Measurements from ENCODE around the gene MCF2L2. TPM values are rescaled to one million over a fixed set of nuclear protein-coding genes. Genes with fewer than 3 reads are reported as not detected.
A peak's percentile ranks its signal among the peaks of the same experiment; 100 is the strongest.

The MCF2L2 gene
- total RNA-seq, 3 donors from 2014 or later: 0.84 to 2.7 (median 1.1) TPM

- Histone ChIP-seq H3K9me3 (peaks cover 14% of the 10 kb centered on the region), H3K36me3 (ENCODE audit: low read depth) (no peaks in the 10 kb centered on the region), H3K4me3 (no peak overlapping the region), H3K4me1 (ENCODE audit: low read depth) (no peaks in the 10 kb centered on the region)
- no peak for ATAC-seq
- TF ChIP-seq CTCF (IDR thresholded peaks at IDR 0.05): no peak
- intact Hi-C loops (cut with DNase I, micrococcal nuclease): no loop called here
- no peak for DNase-seq
These were observed 11.1 kb upstream of the MCF2L2 start for GRCh38 chr3:183439515-183439914.

- peaks cover 8% of the 10 kb centered on the region for H3K9me3 ChIP-seq
- H3K36me3 ChIP-seq (ENCODE audit: low read depth): no peaks in the 10 kb centered on the region
- H3K4me3 ChIP-seq: no peak overlapping the region
- intact Hi-C loops (cut with DNase I, micrococcal nuclease): no loop called here
- no peaks in the 10 kb centered on the region for H3K4me1 ChIP-seq (ENCODE audit: low read depth)
- ATAC-seq: peak; percentile 78
- no peak for TF ChIP-seq CTCF (IDR thresholded peaks at IDR 0.05)
- peak in 2 of 3 donors; percentile 51 to 54 for DNase-seq
These were observed 10.3 kb upstream of the MCF2L2 start for GRCh38 chr3:183438735-183439134.

- DNase-seq (no peak), ATAC-seq (no peak)
- H3K9me3 ChIP-seq: peaks cover under 1% of the 10 kb centered on the region
- intact Hi-C loops (cut with DNase I, micrococcal nuclease): no loop called here
- no peak overlapping the region for H3K4me3 ChIP-seq
- no peak for TF ChIP-seq CTCF (IDR thresholded peaks at IDR 0.05)
- H3K36me3 ChIP-seq (ENCODE audit: low read depth): no peaks in the 10 kb centered on the region
- H3K4me1 ChIP-seq (ENCODE audit: low read depth): no peaks in the 10 kb centered on the region
These were observed 9.5 kb upstream of the MCF2L2 start for GRCh38 chr3:183437666-183438564.

GRCh38 chr3:183437061-183437460 lies 8.6 kb upstream of the MCF2L2 start:
- intact Hi-C loops (cut with DNase I, micrococcal nuclease): no loop called here
- DNase-seq (no peak), ATAC-seq (no peak)
- H3K4me3 ChIP-seq: no peak overlapping the region
- no peaks in the 10 kb centered on the region for H3K36me3 ChIP-seq (ENCODE audit: low read depth)
- no peak for TF ChIP-seq CTCF (IDR thresholded peaks at IDR 0.05)
- no peaks in the 10 kb centered on the region for H3K9me3 ChIP-seq
- no peaks in the 10 kb centered on the region for H3K4me1 ChIP-seq (ENCODE audit: low read depth)

- intact Hi-C loops (cut with DNase I, micrococcal nuclease): no loop called here
- H3K4me3 ChIP-seq: no peak overlapping the region
- no peaks in the 10 kb centered on the region for H3K4me1 ChIP-seq (ENCODE audit: low read depth)
- no peaks in the 10 kb centered on the region for H3K9me3 ChIP-seq
- ATAC-seq: peak; percentile 26
- TF ChIP-seq CTCF (IDR thresholded peaks at IDR 0.05): no peak
- no peak for DNase-seq
- no peaks in the 10 kb centered on the region for H3K36me3 ChIP-seq (ENCODE audit: low read depth)
These were observed 7.2 kb upstream of the MCF2L2 start for GRCh38 chr3:183435661-183436060.
